Ishikawa (cell line): ENCODE data around the gene DEFB116.

ENCODE experiments used
- CEBPB ChIP-seq: IDR thresholded peaks from 2 replicates; pipeline ENCODE4 v1.6.1; 2012
- CREB1 ChIP-seq: IDR thresholded peaks from 2 replicates; pipeline ENCODE4 v1.6.1; 2012; ENCODE audit warnings: low read depth
- EGR1 ChIP-seq: IDR thresholded peaks from 2 replicates; pipeline ENCODE4 v1.6.1; 2012
- EP300 ChIP-seq: IDR thresholded peaks from 2 replicates; pipeline ENCODE4 v1.6.1; 2012; ENCODE audit warnings: borderline replicate concordance
- FOXM1 ChIP-seq: IDR thresholded peaks from 2 replicates; pipeline ENCODE4 v1.6.1; 2012; ENCODE audit warnings: low read depth, borderline replicate concordance
- MAX ChIP-seq: IDR thresholded peaks from 2 replicates; pipeline ENCODE4 v1.6.1; 2012
- NFIC ChIP-seq: IDR thresholded peaks from 2 replicates; pipeline ENCODE4 v1.6.1; 2012
- RAD21 ChIP-seq: IDR thresholded peaks from 2 replicates; pipeline ENCODE4 v1.6.1; 2012; ENCODE audit warnings: low read depth
- REST ChIP-seq: IDR thresholded peaks from 2 replicates; pipeline ENCODE4 v1.6.1; 2012; ENCODE audit warnings: low read depth, mild to moderate bottlenecking
- TAF1 ChIP-seq: IDR thresholded peaks from 2 replicates; pipeline ENCODE4 v1.6.1; 2012; ENCODE audit warnings: low read depth, mild to moderate bottlenecking
- TCF12 ChIP-seq: IDR thresholded peaks from 2 replicates; pipeline ENCODE4 v1.6.1; 2012; ENCODE audit warnings: low read depth
- TEAD4 ChIP-seq: IDR thresholded peaks from 2 replicates; pipeline ENCODE4 v1.6.1; 2012
- USF1 ChIP-seq: IDR thresholded peaks from 2 replicates; pipeline ENCODE4 v1.6.1; 2012
- YY1 ChIP-seq: IDR thresholded peaks from 2 replicates; pipeline ENCODE4 v1.6.1; 2012; ENCODE audit warnings: low read depth
- ZBTB7A ChIP-seq: IDR thresholded peaks from 2 replicates; pipeline ENCODE4 v1.6.1; 2012; ENCODE audit warnings: low read depth

Gene DEFB116

GRCh38 chr20:31274441-31274840 lies 33.9 kb downstream of the DEFB116 start:
- TF ChIP-seq REST (no peak), TAF1 (no peak), RAD21 (no peak), EGR1 (no peak), FOXM1 (no peak), TCF12 (no peak), EP300 (no peak), CREB1 (no peak), TEAD4 (no peak), NFIC (no peak), YY1 (no peak), USF1 (no peak), ZBTB7A (no peak), MAX (no peak), CEBPB (no peak)

- TF ChIP-seq TEAD4 (peak; percentile 46; the same call in 1 of the 2 replicates), RAD21 (peak; percentile 61), EGR1 (no peak), MAX (no peak), TAF1 (no peak), ZBTB7A (no peak), USF1 (no peak), CEBPB (no peak)
Observed at GRCh38 chr20:31260326-31260932, 48.0 kb downstream of the DEFB116 start.

- TF ChIP-seq TEAD4, result no peak
- TF ChIP-seq FOXM1, result no peak
- no peak for TF ChIP-seq YY1
Observed at GRCh38 chr20:31257364-31257763, 51.0 kb downstream of the DEFB116 start, which contains the start of gene DEFB115. Gene DEFB115, plus strand, starts transcription at chr20:31257664. Its CDS starts 0 bp downstream, at chr20:31257664.

- TF ChIP-seq RAD21, result no peak
- TF ChIP-seq TEAD4, result no peak
- no peak for TF ChIP-seq ZBTB7A
- TF ChIP-seq USF1, result no peak
- no peak for TF ChIP-seq YY1
- TF ChIP-seq CEBPB, result no peak
- no peak for TF ChIP-seq TCF12
- no peak for TF ChIP-seq FOXM1
- no peak for TF ChIP-seq MAX
- no peak for TF ChIP-seq TAF1
- TF ChIP-seq EP300, result no peak
- TF ChIP-seq REST, result no peak
- TF ChIP-seq CREB1, result no peak
- TF ChIP-seq NFIC, result no peak
- no peak for TF ChIP-seq EGR1
Observed at GRCh38 chr20:31256959-31257358, 51.4 kb downstream of the DEFB116 start.
